Skeletal muscle tissue (tissue), 5 donors: Measurements from ENCODE around the gene MKRN2OS. TPM values are rescaled to one million over a fixed set of nuclear protein-coding genes. Genes with fewer than 3 reads are reported as not detected.

Experiments used
- H3K27ac ChIP-seq: one replicate; pipeline ENCODE4 v1.7.0; 2013; ENCODE audit warnings: mild to moderate bottlenecking, low read depth, low read length, inconsistent platforms
- H3K27me3 ChIP-seq, 3 donors: one replicate each; pipeline ENCODE4 v1.7.0; 2013; ENCODE audit warnings: low read length in 3 of 3; ENCODE audit not compliant: control insufficient read depth in 3 of 3, insufficient read depth in 3 of 3
- H3K36me3 ChIP-seq, 3 donors: one replicate each; pipeline ENCODE4 v1.7.0; 2013; ENCODE audit warnings: low read length in 3 of 3; ENCODE audit not compliant: control insufficient read depth in 3 of 3, insufficient read depth in 3 of 3
- H3K4me1 ChIP-seq, 3 donors: one replicate each; pipeline ENCODE4 v1.7.0; 2013; ENCODE audit warnings: low read length in 3 of 3, mild to moderate bottlenecking in 3 of 3; ENCODE audit not compliant: control insufficient read depth in 3 of 3, insufficient read depth in 3 of 3
- H3K4me3 ChIP-seq, 3 donors: one replicate each; pipeline ENCODE4 v1.7.0; 2013; ENCODE audit warnings: low read length in 3 of 3
- H3K9ac ChIP-seq, 3 donors: one replicate each; pipeline ENCODE4 v1.7.0; 2013; ENCODE audit warnings: low read length in 3 of 3, mild to moderate bottlenecking in 3 of 3, moderate library complexity in 2 of 3, low read depth in 1 of 3
- H3K9me3 ChIP-seq, 3 donors: one replicate each; pipeline ENCODE4 v1.7.0; 2013; ENCODE audit warnings: low read length in 3 of 3; ENCODE audit not compliant: control insufficient read depth in 3 of 3
- small RNA-seq: library from RNA; depleted of rRNA; stranded (forward); fragments of <200 nt; gene quantifications from one replicate; pipeline ENCODE3, GENCODE V24; 2014
- total RNA-seq: library from RNA; depleted of rRNA; stranded (reverse); fragments of >200 nt; gene quantifications from one replicate; pipeline ENCODE4 v1.2.3, GENCODE V29; 2014
- donor health status: Osteomylitis.

Gene MKRN2OS
- total RNA-seq, 1 donor from 2014 or later, result not detected

DNA sequence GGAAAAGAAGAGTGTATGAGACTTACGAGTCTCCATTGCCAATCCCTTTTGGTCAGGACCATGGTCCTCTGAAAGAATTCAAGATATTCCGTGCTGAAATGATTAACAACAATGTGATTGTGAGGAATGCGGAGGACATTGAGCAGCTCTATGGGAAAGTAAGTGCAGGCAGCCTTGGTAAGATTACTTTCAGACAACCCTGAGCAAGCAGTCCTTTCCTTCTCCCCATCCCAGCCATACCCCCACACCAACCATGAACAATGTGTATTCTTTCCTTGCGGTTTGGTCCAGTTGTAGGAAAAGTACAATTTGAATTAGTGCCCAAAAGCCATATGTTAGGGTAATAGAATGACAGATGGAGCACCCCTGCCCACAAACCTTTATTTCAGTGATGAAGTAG lies 55.5 kb downstream of the MKRN2OS start:
- H3K4me1 ChIP-seq, result peaks cover 3 to 8% (median 4%) of the 10 kb centered on the region in 3 donors
- H3K9ac ChIP-seq, result no peak overlapping the region
- no peak overlapping the region for H3K4me3 ChIP-seq
- H3K36me3 ChIP-seq, result peaks cover 0 to 21% (median 12%) of the 10 kb centered on the region in 3 donors
- no peaks in the 10 kb centered on the region for H3K9me3 ChIP-seq
- no peak overlapping the region for H3K27ac ChIP-seq
- no peaks in the 10 kb centered on the region for H3K27me3 ChIP-seq

Small RNA genes lying within 50 kb of the gene (small RNA-seq; reads per million reads assigned to genes)
- gene RF00017 (not detected), gene RNA5SP123 (not detected), gene RNU6-377P (not detected)

Other genes starting within 250 kb of the MKRN2OS start
- 15.1 TPM for gene TSEN2, start 61.0 kb downstream of the MKRN2OS start, total RNA-seq
- gene MKRN2, start 11.6 kb upstream of the MKRN2OS start, total RNA-seq, result 26.6 TPM
- 131 TPM for gene RAF1, start 118.6 kb upstream of the MKRN2OS start, total RNA-seq
- gene TMEM40, start 213.8 kb upstream of the MKRN2OS start, total RNA-seq, result under 0.01 TPM